SU-DHL-6 (cell line): ENCODE data around the gene YIPF2.

Experiments used
- H2AFZ ChIP-seq: fragments of 200-600 bp; sonication (generic); 2 replicates; pipeline ENCODE4 v1.6.1; 2014; ENCODE audit warnings: low read depth, mild to moderate bottlenecking, moderate library complexity, mixed read lengths, antibody characterized with exemption, low read length; ENCODE audit not compliant: severe bottlenecking
- H3F3A ChIP-seq: fragments of 200-600 bp; shearing (Covaris generic); 2 replicates; pipeline ENCODE4 v1.6.0; 2016; ENCODE audit warnings: antibody characterized with exemption, mild to moderate bottlenecking; ENCODE audit not compliant: insufficient read depth
- H3K27ac ChIP-seq: fragments of 200-600 bp; sonication (generic); 2 replicates; pipeline ENCODE4 v1.5.1; 2016; ENCODE audit warnings: low read depth, mild to moderate bottlenecking, low read length, moderate library complexity, mixed read lengths
- H3K27me3 ChIP-seq: fragments of 200-600 bp; sonication (generic), shearing (Covaris generic); 2 replicates; pipeline ENCODE4 v1.6.0; 2014; ENCODE audit warnings: mild to moderate bottlenecking, low read length
- H3K36me3 ChIP-seq: fragments of 200-600 bp; sonication (generic); 2 replicates; pipeline ENCODE4 v1.6.1; 2014; ENCODE audit warnings: mild to moderate bottlenecking, low read length, mixed read lengths
- H3K4me2 ChIP-seq: fragments of 300-600, 200-600 bp; shearing (Covaris generic), sonication (generic); 2 replicates; pipeline ENCODE4 v1.6.0; 2014; ENCODE audit warnings: low read length, low read depth, mild to moderate bottlenecking; ENCODE audit not compliant: poor library complexity, severe bottlenecking
- H3K4me3 ChIP-seq: fragments of 200-600 bp; sonication (generic); 2 replicates; pipeline ENCODE4 v1.5.1; 2014; ENCODE audit warnings: antibody characterized with exemption, low read length, mild to moderate bottlenecking, mixed read lengths; ENCODE audit not compliant: insufficient read depth, poor library complexity, severe bottlenecking
- H3K79me2 ChIP-seq: fragments of 200-600 bp; sonication (generic); 2 replicates; pipeline ENCODE4 v1.6.1; 2014; ENCODE audit warnings: mild to moderate bottlenecking, low read length, moderate library complexity; ENCODE audit not compliant: insufficient read depth
- H3K9ac ChIP-seq: fragments of 200-600 bp; sonication (generic); 2 replicates; pipeline ENCODE4 v1.7.0; 2014; ENCODE audit warnings: mild to moderate bottlenecking, low read length
- H3K9me2 ChIP-seq: fragments of 200-600 bp; sonication (generic); replicated peaks from 2 replicates; pipeline ENCODE4 v1.6.1; 2014; ENCODE audit warnings: low read length; ENCODE audit not compliant: insufficient read depth
- H3K9me3 ChIP-seq: fragments of 200-600 bp; sonication (generic); 2 replicates; pipeline ENCODE4 v1.6.1; 2014; ENCODE audit warnings: low read length, mixed read lengths; ENCODE audit not compliant: insufficient read depth
- H4K20me1 ChIP-seq: fragments of 200-600 bp; sonication (generic); 2 replicates; pipeline ENCODE4 v1.6.1; 2014; ENCODE audit warnings: low read depth, mild to moderate bottlenecking, antibody characterized with exemption, low read length, moderate library complexity, mixed read lengths
- EZH2phosphoT487 ChIP-seq: fragments of 200-600 bp; sonication (generic), shearing (Covaris generic); conservative IDR thresholded peaks from 2 replicates; pipeline ENCODE4 v1.6.1; 2018; ENCODE audit warnings: mild to moderate bottlenecking, antibody characterized with exemption, low read length, moderate library complexity, mixed read lengths
- TF ChIP-seq, protein P1 (sequence below): fragments of 200-600 bp; sonication (generic); IDR thresholded peaks from one replicate; pipeline ENCODE4 v1.5.1; 2017; ENCODE audit warnings: antibody characterized with exemption, mild to moderate bottlenecking, low read length, moderate library complexity; ENCODE audit not compliant: insufficient read depth, poor library complexity, severe bottlenecking

The YIPF2 gene

DNA sequence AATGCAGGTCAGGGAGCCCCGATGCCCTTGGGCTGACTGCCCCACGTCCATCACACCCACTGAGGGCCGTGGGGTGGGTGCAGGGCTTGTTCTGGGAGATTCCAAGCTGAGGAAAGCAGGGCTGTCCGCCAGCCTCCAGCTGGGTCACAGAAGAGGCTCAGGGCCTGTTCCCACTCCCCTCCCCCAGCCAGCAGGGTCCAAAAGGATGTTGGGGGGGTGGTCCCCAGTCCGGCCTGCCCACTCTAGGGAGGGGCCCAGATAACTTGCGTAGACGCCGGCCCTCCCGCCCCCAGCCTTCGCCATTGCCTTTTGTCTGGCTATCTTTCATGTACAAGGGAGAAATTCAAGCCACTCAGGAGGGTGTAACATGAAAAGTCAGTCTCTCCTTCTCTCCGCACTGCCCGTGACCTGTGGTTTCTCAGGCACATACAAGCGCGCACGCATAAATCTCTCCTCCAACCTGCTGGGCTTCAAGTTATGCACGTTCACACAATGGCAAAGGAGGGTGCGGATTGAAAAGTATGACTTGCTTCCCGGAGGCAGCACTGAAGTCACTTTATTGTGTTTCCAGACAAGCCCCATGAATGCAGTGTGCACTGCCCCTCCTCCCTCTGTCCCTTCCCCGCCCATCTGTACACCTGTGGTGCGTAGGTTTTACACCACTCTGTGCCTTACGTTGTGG, 36.9 kb downstream of the YIPF2 start:
- H3K27ac ChIP-seq: no peak overlapping the region
- no peak overlapping the region for H3K4me3 ChIP-seq
- H3K36me3 ChIP-seq: no peaks in the 10 kb centered on the region
- TF ChIP-seq, protein P1, sequence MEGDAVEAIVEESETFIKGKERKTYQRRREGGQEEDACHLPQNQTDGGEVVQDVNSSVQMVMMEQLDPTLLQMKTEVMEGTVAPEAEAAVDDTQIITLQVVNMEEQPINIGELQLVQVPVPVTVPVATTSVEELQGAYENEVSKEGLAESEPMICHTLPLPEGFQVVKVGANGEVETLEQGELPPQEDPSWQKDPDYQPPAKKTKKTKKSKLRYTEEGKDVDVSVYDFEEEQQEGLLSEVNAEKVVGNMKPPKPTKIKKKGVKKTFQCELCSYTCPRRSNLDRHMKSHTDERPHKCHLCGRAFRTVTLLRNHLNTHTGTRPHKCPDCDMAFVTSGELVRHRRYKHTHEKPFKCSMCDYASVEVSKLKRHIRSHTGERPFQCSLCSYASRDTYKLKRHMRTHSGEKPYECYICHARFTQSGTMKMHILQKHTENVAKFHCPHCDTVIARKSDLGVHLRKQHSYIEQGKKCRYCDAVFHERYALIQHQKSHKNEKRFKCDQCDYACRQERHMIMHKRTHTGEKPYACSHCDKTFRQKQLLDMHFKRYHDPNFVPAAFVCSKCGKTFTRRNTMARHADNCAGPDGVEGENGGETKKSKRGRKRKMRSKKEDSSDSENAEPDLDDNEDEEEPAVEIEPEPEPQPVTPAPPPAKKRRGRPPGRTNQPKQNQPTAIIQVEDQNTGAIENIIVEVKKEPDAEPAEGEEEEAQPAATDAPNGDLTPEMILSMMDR: no peak
- TF ChIP-seq EZH2phosphoT487: no peak
- H2AFZ ChIP-seq: no peak overlapping the region
- no peaks in the 10 kb centered on the region for H3K9me3 ChIP-seq
- H3K9me2 ChIP-seq: no peaks in the 10 kb centered on the region
- H4K20me1 ChIP-seq: no peaks in the 10 kb centered on the region; the same call in 1 of the 2 replicates
- no peaks in the 10 kb centered on the region for H3F3A ChIP-seq
- peaks cover 76% of the 10 kb centered on the region for H3K79me2 ChIP-seq
- H3K9ac ChIP-seq: no peak overlapping the region
- no peaks in the 10 kb centered on the region for H3K27me3 ChIP-seq
- H3K4me2 ChIP-seq: no peak overlapping the region

DNA sequence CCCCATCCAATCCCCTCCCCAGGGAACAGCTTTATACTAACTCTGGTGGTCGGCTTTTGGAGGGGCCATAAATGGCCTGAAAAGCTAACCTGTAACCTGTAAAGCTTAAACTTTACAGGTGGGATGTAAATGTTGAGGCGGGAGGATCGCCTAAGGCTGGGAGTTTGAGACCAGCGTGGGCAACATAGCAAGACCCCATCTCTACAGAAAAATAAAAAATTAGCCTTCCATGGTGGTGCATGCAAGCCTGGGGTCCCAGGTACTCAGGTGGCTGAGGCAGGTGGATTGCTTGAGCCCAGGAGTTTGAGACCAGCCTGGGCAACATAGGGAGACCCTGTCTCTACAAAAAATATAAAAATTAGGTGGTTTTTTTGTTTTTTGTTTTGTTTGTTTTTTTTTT, 38.6 kb downstream of the YIPF2 start:
- H3K4me3 ChIP-seq: no peak overlapping the region
- peaks cover 77% of the 10 kb centered on the region for H3K79me2 ChIP-seq
- H3K4me2 ChIP-seq: no peak overlapping the region
- no peaks in the 10 kb centered on the region for H3K36me3 ChIP-seq
- no peaks in the 10 kb centered on the region; the same call in 1 of the 2 replicates for H4K20me1 ChIP-seq
- H3K9me3 ChIP-seq: no peaks in the 10 kb centered on the region
- no peak for TF ChIP-seq EZH2phosphoT487
- TF ChIP-seq, protein P1: no peak
- H2AFZ ChIP-seq: no peak overlapping the region
- H3K27me3 ChIP-seq: no peaks in the 10 kb centered on the region
- H3F3A ChIP-seq: no peaks in the 10 kb centered on the region
- no peak overlapping the region for H3K27ac ChIP-seq
- no peak overlapping the region for H3K9ac ChIP-seq
- no peaks in the 10 kb centered on the region for H3K9me2 ChIP-seq

DNA sequence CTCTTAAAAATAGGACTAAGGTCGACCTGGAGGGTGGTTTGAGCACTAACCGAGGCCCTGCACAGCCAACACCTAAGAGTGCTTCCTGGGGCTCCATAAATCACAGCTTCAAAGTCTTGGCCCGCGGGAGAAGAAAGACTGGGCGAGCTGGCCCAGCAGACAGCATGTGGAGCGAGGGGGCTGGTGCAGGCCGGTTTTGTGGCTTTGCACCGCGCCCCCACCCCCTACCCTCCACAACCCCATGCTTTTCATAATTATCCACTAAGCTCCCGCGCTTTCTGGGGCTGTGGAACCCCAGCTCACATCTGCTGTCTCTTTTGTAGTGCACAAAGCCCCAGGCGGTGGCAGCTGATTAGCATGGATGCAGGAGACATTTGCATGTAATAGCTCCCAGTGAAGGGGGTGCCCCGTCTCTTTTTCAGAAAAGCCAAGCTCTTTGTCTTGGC, 40.0 kb downstream of the YIPF2 start:
- Histone ChIP-seq H3K4me2 (no peak overlapping the region), H2AFZ (no peak overlapping the region), H4K20me1 (no peaks in the 10 kb centered on the region; the same call in 1 of the 2 replicates), H3K9me2 (no peaks in the 10 kb centered on the region), H3K36me3 (no peaks in the 10 kb centered on the region), H3K9me3 (no peaks in the 10 kb centered on the region), H3K27ac (no peak overlapping the region), H3K27me3 (no peaks in the 10 kb centered on the region), H3F3A (no peaks in the 10 kb centered on the region), H3K9ac (no peak overlapping the region), H3K79me2 (peaks cover 72% of the 10 kb centered on the region), H3K4me3 (no peak overlapping the region)
- TF ChIP-seq EZH2phosphoT487: no peak
- TF ChIP-seq, protein P1: no peak
